Ammon's horn (tissue), 1 donor: Measurements from ENCODE around the gene TRIM69.

Source experiments
- DNase-seq: peaks from one replicate; pipeline ENCODE4 v3.0.0-alpha.2; 2016; ENCODE audit warnings: low spot score

Gene TRIM69

GRCh38 chr15:44808557-44808956 is 72.2 kb downstream of the TRIM69 start:
- no peak for DNase-seq

GRCh38 chr15:44810237-44810636 is 73.9 kb downstream of the TRIM69 start:
- no peak for DNase-seq

- no peak for DNase-seq
These were observed 75.0 kb downstream of the TRIM69 start for GRCh38 chr15:44811337-44811736.

DNA sequence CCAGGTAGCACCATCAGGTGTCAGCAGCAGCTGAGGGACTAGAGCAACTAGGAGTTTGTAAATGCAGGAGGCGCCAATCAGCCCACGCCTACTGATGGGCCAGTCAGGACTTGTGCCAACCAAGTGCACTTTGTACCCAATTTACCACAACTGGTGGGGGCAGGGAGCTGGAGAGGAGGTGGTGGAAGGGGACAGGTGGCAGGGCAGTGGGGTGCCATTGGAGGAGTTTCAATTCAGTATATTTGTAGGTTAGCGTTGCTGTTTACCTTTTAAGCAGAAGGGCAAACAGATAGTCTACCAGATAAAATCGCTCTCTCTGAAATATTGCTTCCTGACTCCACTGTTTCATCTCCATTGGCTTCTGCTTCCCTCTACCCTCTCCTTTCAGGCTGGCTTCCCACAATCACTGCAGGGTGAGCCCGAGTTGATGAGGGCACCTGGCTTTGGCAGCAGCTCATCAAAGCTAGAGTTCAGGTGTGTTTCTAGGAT is 75.7 kb downstream of the TRIM69 start:
- no peak for DNase-seq

DNA sequence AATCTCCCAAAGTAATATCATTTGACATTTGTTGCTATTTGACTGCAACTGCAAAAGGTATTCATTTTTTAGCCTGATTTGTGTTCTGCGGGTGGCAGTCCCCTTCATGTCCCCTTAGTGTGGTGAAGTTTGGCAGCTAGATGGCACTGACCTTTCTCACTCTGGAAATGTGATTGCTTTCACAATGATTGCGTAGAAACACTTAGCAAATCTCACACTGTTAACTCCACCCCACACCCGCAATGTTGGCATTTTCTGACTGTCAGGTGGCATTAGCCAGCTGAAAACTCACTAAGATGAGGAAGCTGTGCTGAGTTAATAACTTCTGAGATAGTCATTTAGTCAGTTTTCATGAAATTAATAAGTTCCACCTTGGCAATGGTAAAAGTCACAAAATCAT is 76.9 kb downstream of the TRIM69 start:
- DNase-seq: peak; percentile 5
